ENCODE results near the gene DCLK3.

Gene DCLK3

DNA sequence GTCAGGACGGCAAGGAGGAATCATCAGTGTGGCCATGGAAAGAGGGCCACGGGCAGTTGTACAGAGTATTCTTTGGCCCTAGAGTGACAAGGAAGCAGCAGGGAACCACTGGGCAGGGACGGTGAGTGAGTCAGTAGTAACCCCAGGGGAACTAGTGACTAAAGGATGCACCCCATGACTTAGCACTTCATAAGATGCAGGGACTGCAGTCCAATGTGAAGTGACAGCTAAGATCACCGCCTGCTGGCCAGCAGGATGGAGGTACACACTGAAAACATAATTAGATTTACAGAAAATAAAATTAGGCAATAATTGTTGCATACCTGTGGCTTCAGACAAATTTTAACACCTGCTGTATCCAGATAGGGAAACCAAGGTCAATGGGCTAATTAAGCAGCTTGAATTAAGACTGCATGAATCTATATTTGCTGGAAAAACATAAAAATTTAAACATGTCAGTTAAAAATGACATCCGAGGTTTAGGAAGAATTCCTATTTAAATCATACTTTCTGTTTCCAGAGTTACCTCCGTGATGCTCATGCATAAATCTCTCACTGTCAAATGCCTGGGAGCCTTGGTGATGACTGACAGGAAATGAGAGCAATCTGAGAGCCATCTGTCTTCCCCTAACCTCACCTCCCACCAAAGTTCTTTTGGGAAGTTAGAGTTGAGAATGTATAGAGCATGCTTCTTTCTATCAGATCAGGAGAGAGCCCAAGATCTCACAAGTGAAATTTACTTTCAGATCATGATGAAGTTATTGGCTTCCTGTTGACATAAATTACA, 56.5 kb downstream of the DCLK3 start:
- DNase-seq = no peak

DNA sequence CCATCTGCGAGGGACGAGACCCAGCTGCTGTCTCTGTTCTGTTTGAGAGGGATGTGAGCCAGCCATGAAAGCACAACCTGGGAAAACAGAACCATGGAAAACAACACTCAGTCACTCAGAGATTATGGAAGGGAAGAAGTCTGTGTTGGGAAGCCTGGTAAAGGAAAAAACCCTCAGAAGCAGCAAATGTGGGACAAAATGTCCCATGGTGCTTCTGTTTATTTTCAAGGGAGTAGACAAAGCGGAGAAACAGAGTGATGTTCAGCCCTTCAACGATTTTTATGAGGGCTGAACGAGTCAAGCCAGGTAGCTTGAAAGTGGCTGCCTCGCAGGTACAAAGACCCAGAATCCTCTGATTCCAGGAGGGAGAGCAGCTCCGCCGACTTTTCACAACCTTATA, 59.3 kb downstream of the DCLK3 start:
- DNase-seq = no peak

DNA sequence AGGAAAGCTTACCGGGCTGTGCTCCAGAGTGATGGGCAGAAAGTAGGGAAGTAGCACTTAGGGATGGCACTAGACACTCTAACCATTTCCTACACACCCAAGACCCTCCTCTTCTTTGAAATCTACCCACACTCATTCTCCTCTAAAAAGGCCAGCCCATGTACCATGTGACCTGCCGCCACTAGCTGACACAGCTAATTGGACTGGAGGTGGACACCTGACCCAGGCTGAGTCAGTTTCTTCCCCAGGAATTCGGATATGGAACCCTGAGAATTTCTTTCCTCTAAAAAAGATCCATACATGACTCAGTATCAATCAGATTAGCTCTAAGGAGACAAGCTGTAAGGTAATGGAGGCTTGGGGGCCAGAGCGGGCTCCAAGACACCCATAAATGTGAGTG, 60.1 kb downstream of the DCLK3 start:
- no peak for DNase-seq

DNA sequence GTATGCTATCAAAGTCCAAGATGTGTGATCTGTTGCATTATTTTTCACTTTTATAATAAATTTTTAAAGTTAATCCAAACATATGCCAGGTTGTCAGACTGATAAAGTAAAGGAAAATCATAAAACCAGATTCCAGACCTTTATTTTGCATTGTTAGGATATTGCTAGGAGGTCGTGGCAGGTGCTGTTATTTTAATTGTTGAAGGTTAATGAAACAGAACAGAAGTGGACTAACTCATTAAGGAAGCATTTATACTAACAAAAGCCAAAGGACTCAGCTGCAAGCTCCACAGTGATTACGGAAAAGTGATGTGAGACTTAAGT, 63.1 kb downstream of the DCLK3 start:
- DNase-seq = no peak

DNA sequence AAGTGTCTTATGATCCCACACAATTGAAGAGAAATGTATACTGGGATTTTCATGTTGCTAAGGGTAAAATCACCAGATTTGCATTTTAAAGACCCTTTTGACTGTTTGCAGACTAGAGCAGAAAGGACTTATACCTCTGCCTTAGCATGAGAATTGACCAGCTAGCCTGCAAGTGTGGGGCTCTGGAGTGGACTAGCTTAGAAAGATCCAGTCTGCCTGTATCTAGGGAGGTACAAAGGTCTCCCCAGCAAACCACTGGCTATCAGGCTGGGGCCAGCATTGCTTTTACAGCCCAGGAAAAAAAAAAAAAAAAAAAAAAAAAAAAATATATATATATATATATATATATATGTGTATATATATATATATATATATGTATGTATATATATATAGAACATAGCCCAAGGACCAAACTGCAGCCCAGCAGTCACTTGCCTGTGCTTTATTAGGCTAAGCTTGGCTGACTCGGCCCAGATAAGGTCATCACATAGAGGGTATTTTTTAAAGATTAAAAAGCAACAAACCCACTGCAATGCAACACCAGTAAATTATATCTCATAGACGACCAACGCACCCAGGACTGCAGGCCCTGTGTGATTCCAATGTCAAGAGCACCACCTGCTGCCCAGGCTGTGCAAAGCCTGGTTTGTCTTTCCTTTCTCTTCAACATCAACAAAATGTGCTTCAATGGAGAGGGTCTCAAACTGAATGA, 63.7 kb downstream of the DCLK3 start:
- no peak for DNase-seq

DNA sequence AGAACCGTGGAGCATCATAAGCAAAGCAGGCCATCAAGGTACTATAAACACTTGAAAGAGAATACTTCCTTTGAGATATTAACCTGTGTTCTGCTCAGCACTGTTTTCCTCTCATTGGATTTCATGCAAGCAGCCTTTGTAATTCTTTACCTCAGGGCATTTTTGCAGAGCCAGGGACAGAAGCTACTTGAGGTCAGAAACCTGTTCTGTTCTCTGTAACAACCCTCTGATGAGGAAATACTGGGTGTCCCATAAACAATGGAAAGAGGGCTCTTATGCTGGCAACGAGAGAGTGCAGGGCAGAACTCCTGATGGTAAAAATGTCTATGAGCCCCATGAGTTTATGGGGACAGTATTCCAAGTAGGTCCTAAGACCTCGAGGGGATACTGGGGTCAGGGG, 66.0 kb downstream of the DCLK3 start:
- no peak for DNase-seq

DNA sequence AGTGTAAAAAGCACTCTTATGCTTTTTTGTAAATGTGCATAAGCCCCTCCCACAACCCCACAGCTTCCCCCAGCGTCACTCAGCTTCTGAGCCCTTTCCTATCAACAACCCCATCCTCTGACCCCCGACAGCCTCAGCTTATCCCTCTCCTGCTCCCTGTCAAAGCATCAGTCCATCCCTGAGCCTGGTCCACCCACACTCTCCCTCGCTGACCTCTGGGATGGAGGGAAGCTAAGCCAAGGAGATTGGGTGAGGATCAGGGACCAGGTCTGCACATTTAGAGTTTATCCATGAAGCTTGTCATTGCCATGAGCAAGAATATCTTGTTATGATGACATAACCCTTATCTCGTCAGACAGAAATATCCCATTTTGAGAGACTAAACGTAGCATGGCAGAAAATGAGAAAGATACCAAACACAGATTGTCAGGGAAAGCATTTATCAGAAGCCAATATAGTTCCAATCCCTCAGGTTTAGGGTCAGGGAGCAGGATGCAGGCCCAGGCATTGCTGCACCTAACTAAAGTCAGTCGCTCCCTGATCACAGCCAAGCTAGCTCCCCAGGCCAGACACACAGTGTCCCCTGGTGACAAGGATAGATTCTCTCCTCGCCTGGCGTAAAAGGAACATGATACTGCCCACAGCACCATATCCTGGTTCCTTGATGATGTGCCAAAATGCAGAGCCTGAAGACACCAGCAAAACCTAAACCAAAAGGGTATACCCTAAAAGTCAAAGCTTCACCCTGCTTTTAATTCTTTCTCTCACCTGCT, 66.9 kb downstream of the DCLK3 start:
- DNase-seq = no peak

DNA sequence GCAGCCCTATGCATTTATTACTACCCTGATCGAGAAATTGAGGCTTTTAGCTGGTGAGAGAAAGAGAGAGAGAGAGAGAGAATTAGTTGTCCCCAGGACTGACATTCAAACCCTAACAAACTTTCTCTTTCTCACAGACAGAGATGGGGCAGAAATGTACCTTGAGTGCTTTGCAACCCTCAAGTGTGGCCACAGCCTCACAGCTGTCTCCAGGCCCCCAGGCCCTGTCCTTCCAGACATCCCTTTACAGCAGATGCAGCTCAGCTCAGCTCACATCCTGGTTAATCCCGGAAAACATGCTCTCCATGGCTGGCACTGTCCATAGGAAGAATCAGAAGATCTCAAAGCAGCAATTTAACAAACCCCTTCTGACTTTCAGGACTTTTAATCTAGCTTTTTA, 67.6 kb downstream of the DCLK3 start:
- DNase-seq = no peak

DNA sequence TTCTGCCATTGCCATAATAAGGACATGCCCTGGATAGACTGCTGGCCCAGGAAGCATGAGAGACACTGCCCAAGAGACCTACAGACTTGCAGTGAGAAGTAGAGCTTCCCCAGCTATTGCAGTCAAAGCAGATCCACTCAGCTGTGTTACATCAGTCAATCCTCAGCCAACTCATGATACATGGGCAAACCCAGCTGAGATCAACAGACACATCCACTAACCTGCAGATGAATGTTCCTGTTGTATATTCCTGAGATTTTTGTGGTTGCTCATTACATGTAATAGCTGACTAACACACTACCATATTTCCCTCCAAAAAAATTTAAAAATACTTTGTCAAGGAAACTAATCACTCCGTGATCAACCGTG, 68.6 kb downstream of the DCLK3 start:
- no peak for DNase-seq

DNA sequence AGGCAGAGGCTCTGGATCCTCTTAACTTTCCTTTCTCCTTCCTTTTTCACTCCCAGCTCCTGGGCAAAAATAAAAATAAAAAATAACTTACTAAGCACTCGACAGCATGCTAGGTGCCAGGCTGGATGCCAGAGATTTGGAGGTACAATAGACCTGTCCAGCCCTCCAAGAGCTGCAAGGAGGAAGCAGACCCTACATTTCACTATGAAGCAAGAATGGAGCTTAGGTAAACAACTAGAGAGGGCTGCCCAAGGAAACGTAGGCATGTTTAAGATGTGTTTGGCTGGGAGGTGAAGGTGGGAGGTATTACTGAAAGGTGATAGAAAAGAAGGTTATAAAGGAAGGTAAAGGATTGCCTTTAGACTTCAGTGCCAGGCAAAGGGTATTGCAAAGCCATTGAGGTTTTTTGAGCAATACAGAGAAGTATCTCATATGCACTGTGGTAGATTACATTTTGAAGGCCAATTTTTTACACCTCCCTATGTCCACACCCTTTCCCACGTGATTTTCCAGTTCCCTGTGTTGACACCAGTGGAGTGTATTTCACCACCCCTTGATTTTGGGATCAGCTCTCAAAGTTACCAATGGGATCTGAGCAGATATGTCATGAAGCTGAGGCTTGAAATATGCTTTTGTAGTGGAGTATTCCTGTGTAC, 69.1 kb downstream of the DCLK3 start:
- DNase-seq = no peak

DNA sequence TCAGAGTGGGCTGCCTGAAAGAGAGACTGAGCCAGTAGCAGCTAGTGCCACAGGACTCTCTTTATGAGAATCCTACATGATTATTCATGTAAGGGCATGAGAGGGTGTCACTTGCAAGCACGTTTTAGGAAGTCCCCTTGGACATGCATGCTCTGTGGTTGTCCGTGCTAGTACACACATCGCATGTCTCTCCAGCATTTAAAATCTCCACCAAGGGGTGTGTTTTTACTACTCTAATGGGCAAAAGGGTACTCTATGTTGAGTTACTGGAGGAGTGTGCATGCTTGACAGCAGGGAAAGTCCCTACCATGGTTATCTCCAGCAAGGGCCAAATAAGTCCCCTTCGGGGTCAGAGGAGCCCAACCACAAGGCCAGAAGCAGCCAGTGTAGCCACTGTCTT, 70.7 kb downstream of the DCLK3 start:
- no peak for DNase-seq

DNA sequence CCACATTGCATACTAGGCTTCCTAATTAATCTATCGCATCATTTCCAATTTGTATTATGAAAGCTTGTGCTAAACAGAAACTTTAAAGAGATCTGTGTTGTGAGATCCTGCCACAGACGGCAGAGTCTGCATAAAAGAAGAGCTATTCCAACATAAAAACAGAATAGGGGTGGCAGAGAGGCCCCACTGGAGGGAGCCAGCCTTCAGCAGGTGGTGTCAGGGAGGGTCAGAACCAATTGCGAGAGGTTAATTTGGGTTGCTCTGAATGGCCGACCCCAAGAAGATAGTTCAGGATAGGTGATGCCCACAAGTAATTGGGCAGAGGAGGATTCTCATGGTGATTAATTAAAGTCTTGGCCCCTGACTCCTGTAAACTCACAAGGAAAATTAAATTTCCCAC, 74.8 kb downstream of the DCLK3 start:
- no peak for DNase-seq

DNA sequence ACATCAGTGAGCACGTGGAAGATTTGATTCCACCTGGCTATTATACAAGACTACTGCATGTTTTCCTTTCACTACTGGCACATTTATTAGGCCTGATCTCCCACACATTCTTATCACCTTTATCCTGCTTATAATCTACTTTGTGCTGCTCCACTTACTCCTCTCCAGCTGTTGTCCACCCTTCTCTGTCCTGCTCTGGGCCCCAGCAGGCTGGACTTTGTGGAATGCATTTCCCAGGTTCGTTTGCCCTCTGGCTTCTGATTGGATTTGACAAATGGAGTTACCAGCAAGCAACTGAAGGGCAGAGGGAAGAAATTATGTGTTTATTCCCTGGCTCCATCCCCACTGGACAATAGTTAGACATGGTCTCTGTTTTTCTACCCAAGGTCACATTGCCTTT, 75.5 kb downstream of the DCLK3 start:
- DNase-seq = no peak

DNA sequence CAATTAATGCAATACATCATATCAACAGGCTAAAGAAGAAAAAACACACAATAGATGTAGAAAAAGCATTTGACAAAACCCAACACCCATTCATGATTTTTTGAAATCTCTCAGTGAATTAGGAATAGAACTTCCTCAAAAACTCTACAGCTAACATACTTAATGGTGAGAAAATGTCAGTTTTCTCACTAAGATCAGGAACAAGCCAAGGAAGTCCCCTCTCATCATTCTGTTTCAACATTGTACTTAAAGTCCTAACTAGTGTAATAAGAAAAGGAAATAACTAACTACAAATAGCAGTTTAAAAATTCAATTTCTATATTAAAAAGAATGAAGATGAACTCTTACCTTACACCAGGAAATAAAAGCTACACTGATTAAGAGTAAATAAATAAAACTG, 77.8 kb downstream of the DCLK3 start:
- DNase-seq = no peak

DNA sequence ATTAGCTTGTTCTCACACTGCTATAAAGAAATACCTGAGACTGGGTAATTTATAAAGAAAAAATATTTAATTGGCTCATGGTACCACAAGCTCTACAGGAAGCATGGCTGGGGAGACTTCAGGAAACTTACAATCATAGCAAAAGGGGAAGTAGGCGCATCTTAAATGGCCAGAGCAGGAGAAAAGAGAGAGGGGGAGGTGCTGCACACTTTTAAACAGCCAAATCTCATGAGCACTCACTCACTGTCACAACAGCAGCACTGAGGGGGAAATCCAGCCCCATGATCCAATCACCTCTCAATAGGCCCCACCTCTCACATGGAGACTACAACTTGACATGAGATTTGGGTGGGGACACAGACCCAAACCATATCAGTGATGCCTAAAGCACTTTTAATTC, 82.5 kb downstream of the DCLK3 start:
- DNase-seq = no peak

DNA sequence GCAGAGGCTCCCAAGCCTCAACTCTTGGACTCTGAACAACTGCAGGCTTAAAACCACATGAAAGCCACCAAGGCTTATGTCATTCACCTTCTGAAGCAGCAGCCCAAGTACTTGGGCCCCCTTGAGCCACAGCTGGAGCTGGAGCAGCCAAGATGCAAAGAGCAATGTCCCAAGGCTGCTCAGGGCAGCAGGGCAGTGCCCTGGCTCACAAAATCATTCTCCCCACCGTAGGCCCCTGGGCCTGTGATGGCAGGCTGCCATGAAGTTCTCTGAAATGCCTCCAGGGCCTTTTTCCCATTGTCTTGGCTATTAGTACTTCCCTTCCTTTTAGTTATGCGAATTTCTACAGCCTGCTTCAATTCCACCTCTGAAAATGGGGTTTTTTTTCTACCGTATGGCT, 83.4 kb downstream of the DCLK3 start:
- no peak for DNase-seq

DNA sequence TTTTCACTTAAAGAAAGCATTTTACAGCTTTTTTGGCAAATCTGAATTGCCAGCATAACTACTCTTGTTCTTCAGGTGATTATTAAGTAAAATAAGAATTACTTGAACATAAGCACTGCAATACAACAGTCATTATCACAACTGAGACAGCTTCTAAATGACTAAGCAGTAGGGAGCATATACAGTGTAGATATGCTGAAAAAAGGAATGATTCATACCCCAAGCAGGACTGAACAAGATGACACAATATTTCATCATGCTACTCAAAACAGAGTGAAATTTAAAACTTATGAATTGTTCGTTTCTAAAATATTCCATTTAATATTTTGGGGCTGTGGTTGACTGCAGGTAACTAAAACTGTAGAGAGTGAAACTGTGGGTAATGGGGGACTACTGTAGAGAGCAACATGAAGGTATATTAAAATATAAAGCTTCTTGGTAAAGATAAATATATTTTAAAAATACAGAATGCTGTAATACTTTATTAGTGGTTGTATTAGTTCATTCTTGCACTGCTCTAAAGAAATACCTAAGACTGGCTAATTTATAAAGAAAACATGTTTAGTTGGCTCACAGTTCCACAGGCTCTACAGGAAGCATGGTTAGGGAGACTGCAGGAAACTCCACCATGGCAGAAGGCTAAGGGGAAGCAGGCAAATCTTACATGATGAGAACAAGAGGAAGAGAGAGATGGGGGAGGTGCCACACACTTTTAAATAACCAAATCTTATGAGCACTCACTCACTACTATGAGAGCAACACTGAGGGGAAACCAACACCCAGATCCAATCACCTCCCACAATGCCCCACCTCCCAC, 84.8 kb downstream of the DCLK3 start:
- no peak for DNase-seq

DNA sequence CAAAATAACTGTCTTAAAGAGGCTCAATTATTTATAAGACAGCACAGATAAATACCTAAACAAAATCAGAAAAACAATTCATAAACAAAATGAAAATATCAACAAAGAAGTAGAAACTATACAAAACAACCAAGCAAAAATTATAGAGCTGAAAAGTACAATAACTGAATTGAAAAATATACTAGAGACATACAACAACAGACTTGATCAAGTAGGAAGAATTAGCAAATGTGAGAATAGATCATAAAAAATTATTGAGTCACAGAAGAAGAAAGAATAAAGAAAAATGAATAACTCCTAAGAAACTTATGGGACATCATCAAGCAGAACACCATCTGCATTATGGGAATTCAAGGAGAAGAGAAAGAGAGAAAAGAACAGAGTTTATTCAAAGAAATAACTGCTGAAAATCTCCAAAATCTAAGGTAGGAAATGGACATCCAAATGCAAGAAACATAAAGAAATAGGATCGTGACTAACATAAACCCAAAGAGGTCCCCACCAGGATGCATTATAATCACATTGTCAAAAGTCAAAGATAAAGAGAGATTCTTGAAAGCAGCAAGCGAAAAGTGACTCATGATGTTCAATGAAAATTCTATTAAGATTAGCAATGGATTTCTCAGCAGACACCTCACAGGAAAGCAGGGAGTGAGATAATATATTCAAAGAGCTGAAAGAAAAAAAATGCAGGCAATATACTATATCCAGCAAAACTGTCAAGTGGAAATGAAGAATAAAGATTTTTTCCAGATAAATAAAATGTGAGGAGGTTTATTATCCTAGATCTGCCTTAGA, 85.9 kb downstream of the DCLK3 start:
- DNase-seq = no peak

DNA sequence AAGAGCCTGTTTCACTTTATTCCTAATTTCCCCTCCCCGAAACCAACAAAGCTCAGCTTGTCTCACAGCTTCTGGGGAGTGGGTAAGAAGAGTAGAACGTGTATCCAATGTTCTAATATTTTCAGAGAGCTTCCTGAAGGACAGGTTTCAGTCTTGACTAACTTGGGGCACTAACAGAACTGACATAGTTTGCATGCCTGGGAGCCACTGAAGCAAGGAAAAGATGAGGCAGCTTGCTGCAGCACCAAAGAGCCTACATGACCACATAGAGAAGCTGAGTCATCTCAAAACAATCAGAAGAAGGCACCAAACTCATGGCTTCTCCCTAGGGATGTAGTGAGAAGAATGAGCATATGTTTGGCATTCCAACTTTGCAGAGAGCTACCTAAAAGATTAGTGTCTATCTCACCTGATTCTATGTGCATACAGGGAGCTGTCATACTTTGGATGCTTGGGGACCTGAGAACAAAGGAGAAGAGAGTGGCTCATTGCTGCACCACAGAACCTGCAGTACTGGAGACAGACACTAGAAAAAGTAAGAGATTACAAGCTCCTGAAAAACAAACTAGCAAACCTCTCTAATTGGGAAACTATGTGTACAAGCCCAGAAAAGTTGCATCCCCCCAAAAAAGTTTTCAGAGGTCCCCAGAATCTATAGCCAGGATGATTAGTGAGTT, 86.9 kb downstream of the DCLK3 start:
- peak; percentile 21 for DNase-seq

DNA sequence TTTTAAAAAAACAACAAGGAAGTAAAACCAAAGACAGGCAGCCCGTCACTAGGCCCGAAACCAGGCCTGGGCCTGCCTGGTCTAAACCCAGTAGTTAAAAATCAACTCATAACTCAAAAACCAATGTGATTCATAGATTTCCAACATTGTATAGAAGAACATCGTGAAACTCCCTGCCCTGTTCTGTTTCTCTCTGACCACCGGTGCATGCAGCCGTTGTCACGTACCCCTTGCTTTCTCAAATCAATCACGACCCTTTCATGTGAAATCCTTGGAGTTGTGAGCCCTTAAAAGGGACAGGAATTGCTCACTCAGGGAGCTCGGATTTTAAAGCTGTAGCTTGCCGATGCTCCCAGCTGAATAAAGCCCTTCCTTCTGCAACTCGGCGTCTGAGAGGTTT, 89.5 kb downstream of the DCLK3 start:
- no peak for DNase-seq

DNA sequence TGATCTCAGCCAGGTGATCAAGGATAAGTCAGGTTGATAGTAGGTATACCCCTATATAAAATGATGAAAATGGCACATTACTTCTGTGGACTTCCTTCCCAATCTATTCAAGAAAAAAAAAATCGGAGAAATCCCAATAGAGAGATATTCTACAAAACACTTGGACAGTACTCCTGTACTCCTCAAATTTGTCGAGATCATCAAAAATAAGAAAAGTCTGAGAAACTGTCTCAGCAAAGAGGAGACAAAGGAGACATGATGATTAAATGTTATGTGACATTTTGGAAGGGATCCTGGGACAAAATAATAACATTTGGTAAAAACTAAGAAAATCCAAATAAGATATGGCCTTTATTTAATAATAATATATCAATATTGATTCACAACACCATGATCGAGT, 94.6 kb downstream of the DCLK3 start:
- DNase-seq = no peak
